Fibroblast of skin of back (primary cell): ENCODE results near the gene ENTPD6.

Experiments used
- DNase-seq: peaks from one replicate; pipeline ENCODE4 v3.0.0-alpha.2; 2013

Gene ENTPD6

GRCh38 chr20:25209911-25210310 is 14.4 kb downstream of the ENTPD6 start:
- DNase-seq, result no peak

- DNase-seq, result no peak
These were observed 15.8 kb downstream of the ENTPD6 start for GRCh38 chr20:25211273-25211672.

GRCh38 chr20:25212242-25212641 is 16.7 kb downstream of the ENTPD6 start:
- no peak for DNase-seq

GRCh38 chr20:25213566-25214425 is 18.3 kb downstream of the ENTPD6 start:
- no peak for DNase-seq

GRCh38 chr20:25214426-25214790 is 18.9 kb downstream of the ENTPD6 start:
- no peak for DNase-seq

GRCh38 chr20:25214819-25215218 is 19.3 kb downstream of the ENTPD6 start:
- no peak for DNase-seq

- no peak for DNase-seq
These were observed 20.0 kb downstream of the ENTPD6 start for GRCh38 chr20:25215521-25215920.

GRCh38 chr20:25216199-25216945 is 20.9 kb downstream of the ENTPD6 start:
- no peak for DNase-seq

GRCh38 chr20:25217161-25218108 is 21.9 kb downstream of the ENTPD6 start:
- DNase-seq, result no peak

GRCh38 chr20:25218109-25218486 is 22.6 kb downstream of the ENTPD6 start:
- no peak for DNase-seq

- DNase-seq, result no peak
These were observed 23.0 kb downstream of the ENTPD6 start for GRCh38 chr20:25218492-25218891.

GRCh38 chr20:25219365-25219764 is 23.9 kb downstream of the ENTPD6 start:
- no peak for DNase-seq

GRCh38 chr20:25220021-25220730 is 24.7 kb downstream of the ENTPD6 start:
- peak; percentile 42 for DNase-seq

- no peak for DNase-seq
These were observed 25.5 kb downstream of the ENTPD6 start for GRCh38 chr20:25220810-25221591.

GRCh38 chr20:25221592-25222460 is 26.3 kb downstream of the ENTPD6 start:
- DNase-seq, result no peak

- no peak for DNase-seq
These were observed 27.1 kb downstream of the ENTPD6 start for GRCh38 chr20:25222461-25223178.

GRCh38 chr20:25223179-25223661 is 27.7 kb downstream of the ENTPD6 start:
- DNase-seq, result peak; percentile 99

GRCh38 chr20:25223765-25224720 is 28.5 kb downstream of the ENTPD6 start:
- DNase-seq, result no peak
